Endothelial cell of umbilical vein (primary cell): ENCODE measurements around the gene SCN4A. TPM values are rescaled to one million over a fixed set of nuclear protein-coding genes. Genes with fewer than 3 reads are reported as not detected.

ENCODE experiments used
- BruUV-seq: library from RNA; stranded (reverse); fragments of 400-500 nt; replicated peaks from 2 replicates; lab custom pipeline; 2021; lab: Mats Ljungman, UMichigan
- CTCF ChIA-PET: fragments of 300-600, 350-600 bp; sonication (Branson Sonifier 250); formaldehyde crosslinking; loops from one replicate; lab custom pipeline; 2021; ENCODE audit warnings: antibody characterized with exemption, inconsistent platforms; lab: Charles Lee
- POLR2A ChIA-PET: fragments of 300-600, 350-600 bp; sonication (Branson Sonifier 250); formaldehyde crosslinking; loops from one replicate; lab custom pipeline; 2021; ENCODE audit warnings: antibody characterized with exemption, inconsistent platforms; lab: Charles Lee
- DNase-seq: peaks from one replicate; pipeline ENCODE4 v3.0.0-alpha.2; 2011; ENCODE audit warnings: low read depth, low spot score
- FAIRE-seq: peaks from 2 replicates; lab custom pipeline; 2011; peaks lifted over from hg19 to GRCh38; lab: Jason Lieb, UNC
- H2AFZ ChIP-seq: 2 replicates; pipeline ENCODE4 v1.6.0; 2012; ENCODE audit warnings: low read depth, low read length, control low read depth, inconsistent platforms
- H3K27ac ChIP-seq: 2 replicates; pipeline ENCODE4 v1.5.1; 2011; ENCODE audit warnings: low read depth, mild to moderate bottlenecking, control low read depth, low read length, moderate library complexity; ENCODE audit not compliant: insufficient read depth
- H3K27me3 ChIP-seq, 2 experiments: 2 replicates each; pipeline versions ENCODE4 v1.6.0 to v1.6.1; 2011; ENCODE audit warnings: low read length in 2 of 2, mixed read lengths in 1 of 2; ENCODE audit not compliant: control insufficient read depth in 2 of 2, insufficient read depth in 2 of 2
- H3K36me3 ChIP-seq, 2 experiments: 2 replicates in 1 of 2; 3 replicates in 1 of 2; pipeline ENCODE4 v1.5.1; 2011; ENCODE audit warnings: low read length in 2 of 2, mild to moderate bottlenecking in 1 of 2, moderate library complexity in 1 of 2; ENCODE audit not compliant: control insufficient read depth in 2 of 2, insufficient read depth in 2 of 2; ENCODE audit errors: extremely low read depth in 1 of 2
- H3K4me1 ChIP-seq: 3 replicates; pipeline ENCODE4 v1.5.1; 2011; ENCODE audit warnings: mild to moderate bottlenecking, low read length; ENCODE audit not compliant: control insufficient read depth, insufficient read depth; ENCODE audit errors: extremely low read depth
- H3K4me2 ChIP-seq: 2 replicates; pipeline ENCODE4 v1.6.1; 2011; ENCODE audit warnings: low read length, control low read depth, mixed read lengths; ENCODE audit not compliant: insufficient read depth
- H3K4me3 ChIP-seq, 3 experiments: fragments of 200-600 bp in 1 of 3; sonication (generic), shearing (Covaris generic) in 1 of 3; replicated peaks in 1 of 3; 2 replicates each; pipeline ENCODE4 v1.5.1; 2011 to 2016; ENCODE audit warnings: control low read depth in 3 of 3, low read length in 3 of 3, mild to moderate bottlenecking in 2 of 3, inconsistent platforms in 1 of 3, low read depth in 1 of 3, moderate library complexity in 1 of 3; ENCODE audit not compliant: insufficient read depth in 1 of 3
- H3K79me2 ChIP-seq: 2 replicates; pipeline ENCODE4 v1.6.0; 2012; ENCODE audit warnings: low read length, inconsistent platforms; ENCODE audit not compliant: control insufficient read depth, insufficient read depth
- H3K9ac ChIP-seq: replicated peaks from 2 replicates; pipeline ENCODE3; 2011; ENCODE audit warnings: low read length, control low read depth; ENCODE audit not compliant: insufficient read depth; ENCODE audit errors: extremely low read depth
- H3K9me1 ChIP-seq: replicated peaks from 3 replicates; pipeline ENCODE4 v1.6.0; 2011; ENCODE audit warnings: mild to moderate bottlenecking, low read length; ENCODE audit not compliant: control insufficient read depth, insufficient read depth; ENCODE audit errors: extremely low read depth
- H3K9me3 ChIP-seq: replicated peaks from 2 replicates; pipeline ENCODE4 v1.5.1; 2012; ENCODE audit warnings: low read length, inconsistent platforms; ENCODE audit not compliant: control insufficient read depth, insufficient read depth
- H4K20me1 ChIP-seq: replicated peaks from 2 replicates; pipeline ENCODE3; 2011; ENCODE audit warnings: mild to moderate bottlenecking, low read length; ENCODE audit not compliant: control insufficient read depth, insufficient read depth; ENCODE audit errors: extremely low read depth
- EZH2 ChIP-seq: IDR thresholded peaks from 2 replicates; pipeline ENCODE4 v1.6.1; 2012; ENCODE audit warnings: borderline replicate concordance, low read depth, mild to moderate bottlenecking, moderate library complexity, low read length, inconsistent platforms; ENCODE audit not compliant: severe bottlenecking
- FOS ChIP-seq: IDR thresholded peaks from 2 replicates; pipeline ENCODE4 v1.6.1; 2011; ENCODE audit warnings: mild to moderate bottlenecking, low read length, moderate library complexity, borderline replicate concordance; ENCODE audit not compliant: insufficient read depth
- GATA2 ChIP-seq: IDR thresholded peaks from 2 replicates; pipeline ENCODE4 v1.7.0; 2011; ENCODE audit warnings: low read depth, mild to moderate bottlenecking, moderate library complexity, mixed read lengths, low read length; ENCODE audit not compliant: insufficient read length, insufficient read depth
- JUN ChIP-seq: IDR thresholded peaks from 2 replicates; pipeline ENCODE4 v1.6.1; 2011; ENCODE audit warnings: borderline replicate concordance, low read depth; ENCODE audit not compliant: insufficient read length, insufficient read depth
- MAX ChIP-seq: IDR thresholded peaks from 2 replicates; pipeline ENCODE4 v1.6.1; 2011; ENCODE audit not compliant: insufficient read depth, insufficient read length
- MYC ChIP-seq: IDR thresholded peaks from one replicate; pipeline ENCODE4 v1.6.1; 2011; ENCODE audit warnings: mild to moderate bottlenecking, low read depth, low read length
- POLR2A ChIP-seq: IDR thresholded peaks from 2 replicates; pipeline ENCODE4 v1.6.1; 2012; ENCODE audit warnings: low read depth, mild to moderate bottlenecking, control low read depth, low read length
- POLR2AphosphoS5 ChIP-seq: IDR thresholded peaks from 2 replicates; pipeline ENCODE4 v1.6.1; 2012; ENCODE audit warnings: low read depth, mild to moderate bottlenecking, control low read depth, low read length, moderate library complexity; ENCODE audit not compliant: insufficient read depth
- dilution Hi-C: fragments of 300-500 bp; cut with MboI; formaldehyde crosslinking; loops from one replicate; pipeline ENCODE4 v1.15.0; 2019; ENCODE audit warnings: low sequenced_read_pairs; ENCODE audit not compliant: extremely low pct_ligation_motif_present
- intact Hi-C: fragments of 100-400 bp; cut with micrococcal nuclease; formaldehyde crosslinking; loops from one replicate; pipeline ENCODE4 v1.10.0; 2022
- polyA plus RNA-seq, 4 experiments: library from polyadenylated mRNA; depleted of rRNA in 3 of 4; stranded (reverse) in 3 of 4; unstranded in 1 of 4; fragments of >200 nt; gene quantifications; 2 replicates each; pipeline versions ENCODE4 v1.2.1 to v1.2.3, GENCODE V29; 2011 to 2012; ENCODE audit warnings: missing spikeins in 1 of 4
- total RNA-seq: library from RNA; stranded (reverse); gene quantifications from 2 replicates; pipeline ENCODE4 v1.2.3, GENCODE V29; 2021
- TF ChIP-seq, protein P1 (sequence below), 2 donors: IDR thresholded peaks; 1 replicate in 1 of 2; 2 replicates in 1 of 2; pipeline ENCODE4 v1.5.1; 2011; ENCODE audit warnings: low read length in 2 of 2, mild to moderate bottlenecking in 2 of 2, moderate library complexity in 2 of 2, control low read depth in 1 of 2, inconsistent platforms in 1 of 2, low read depth in 1 of 2; ENCODE audit not compliant: insufficient read depth in 1 of 2; ENCODE audit errors: extremely low read depth in 1 of 2

Gene SCN4A
- total and polyA plus RNA-seq, 2 donors (not counting 3 experiments of a cell fraction or from before 2014, with no cell fraction given): 0.01 to 0.40 TPM

DNA sequence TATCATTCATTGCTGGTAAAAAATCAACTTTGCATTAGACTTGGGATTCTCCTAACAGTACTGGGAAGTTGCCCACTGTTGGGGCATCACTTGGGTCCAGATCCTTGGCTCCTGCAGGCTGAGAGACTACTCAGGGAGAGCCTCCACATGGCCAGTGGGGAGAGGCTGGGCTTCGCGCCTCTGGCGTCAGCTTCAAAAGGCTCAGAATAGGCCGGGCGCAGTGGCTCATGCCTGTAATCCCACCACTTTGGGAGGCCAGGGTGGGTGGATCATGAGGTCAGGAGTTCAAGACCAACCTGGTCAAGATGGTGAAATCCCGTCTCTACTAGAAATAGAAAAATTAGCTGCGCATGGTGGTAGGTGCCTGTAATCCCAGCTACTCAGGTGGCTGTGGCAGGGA, 58.2 kb downstream of the SCN4A start:
- Histone ChIP-seq H3K27ac (no peak overlapping the region), H3K9me3 (no peaks in the 10 kb centered on the region), H2AFZ (no peak overlapping the region), H3K79me2 (no peaks in the 10 kb centered on the region), H3K27me3 (peaks cover 3 to 9% of the 10 kb centered on the region in 2 experiments), H3K4me2 (no peak overlapping the region), H3K4me3 (no peak overlapping the region), H3K4me1 (no peaks in the 10 kb centered on the region), H3K9ac (no peak overlapping the region), H3K9me1 (no peaks in the 10 kb centered on the region), H3K36me3 (no peaks in the 10 kb centered on the region), H4K20me1 (no peaks in the 10 kb centered on the region)
- TF ChIP-seq POLR2AphosphoS5: no peak
- TF ChIP-seq MYC: no peak
- TF ChIP-seq GATA2: no peak
- TF ChIP-seq FOS: no peak
- TF ChIP-seq, protein P1, sequence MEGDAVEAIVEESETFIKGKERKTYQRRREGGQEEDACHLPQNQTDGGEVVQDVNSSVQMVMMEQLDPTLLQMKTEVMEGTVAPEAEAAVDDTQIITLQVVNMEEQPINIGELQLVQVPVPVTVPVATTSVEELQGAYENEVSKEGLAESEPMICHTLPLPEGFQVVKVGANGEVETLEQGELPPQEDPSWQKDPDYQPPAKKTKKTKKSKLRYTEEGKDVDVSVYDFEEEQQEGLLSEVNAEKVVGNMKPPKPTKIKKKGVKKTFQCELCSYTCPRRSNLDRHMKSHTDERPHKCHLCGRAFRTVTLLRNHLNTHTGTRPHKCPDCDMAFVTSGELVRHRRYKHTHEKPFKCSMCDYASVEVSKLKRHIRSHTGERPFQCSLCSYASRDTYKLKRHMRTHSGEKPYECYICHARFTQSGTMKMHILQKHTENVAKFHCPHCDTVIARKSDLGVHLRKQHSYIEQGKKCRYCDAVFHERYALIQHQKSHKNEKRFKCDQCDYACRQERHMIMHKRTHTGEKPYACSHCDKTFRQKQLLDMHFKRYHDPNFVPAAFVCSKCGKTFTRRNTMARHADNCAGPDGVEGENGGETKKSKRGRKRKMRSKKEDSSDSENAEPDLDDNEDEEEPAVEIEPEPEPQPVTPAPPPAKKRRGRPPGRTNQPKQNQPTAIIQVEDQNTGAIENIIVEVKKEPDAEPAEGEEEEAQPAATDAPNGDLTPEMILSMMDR (IDR thresholded peaks at IDR 0.05; ENCODE audit: extremely low read depth in 1 of 2, insufficient read depth in 1 of 2, low read depth in 1 of 2, low read length in 2 of 2): no peak
- TF ChIP-seq MAX: no peak
- TF ChIP-seq JUN: no peak
- no peak for TF ChIP-seq EZH2
- no peak for TF ChIP-seq POLR2A
- FAIRE-seq (no peak), DNase-seq (no peak)
- intact Hi-C loops (no loop called here), dilution Hi-C loops (no loop called here)
- ChIA-PET CTCF (interaction anchor here (0.9 to 6.8 kb wide), 3 partner anchors 76 to 219 kb away, joined by 3 to 159 read pairs (median 25); no protein-coding TSS in a partner anchor), POLR2A (no interaction called here)
- no TSS peak for BruUV-seq
